Psoas muscle (tissue), 8 donors: ENCODE measurements around the gene TMEM150B. TPM values are rescaled to one million over a fixed set of nuclear protein-coding genes. Genes with fewer than 3 reads are reported as not detected.

Experiments
- ATAC-seq, 4 donors: fragments of 200-7000 bp; cut with Tn5 transposase; one replicate each; pipeline ENCODE4 v1.9.1; 2020; ENCODE audit warnings: moderate library complexity in 3 of 4, mild to moderate bottlenecking in 2 of 4
- DNase-seq, 2 donors: peaks; one replicate each; pipeline ENCODE4 v3.0.0-alpha.2; 2020
- H3K27ac ChIP-seq: fragments of 200-600 bp; one replicate; pipeline ENCODE4 v1.8.0; 2022
- H3K27me3 ChIP-seq, 3 donors: fragments of 200-600 bp in 1 of 3; one replicate each; pipeline versions ENCODE4 v1.6.1 to v1.8.0; 2013 to 2022; ENCODE audit warnings: low read length in 2 of 3, mild to moderate bottlenecking in 2 of 3, moderate library complexity in 1 of 3; ENCODE audit not compliant: insufficient read depth in 3 of 3
- H3K36me3 ChIP-seq, 2 donors: fragments of 200-600 bp in 1 of 2; one replicate each; pipeline versions ENCODE4 v1.6.1 to v1.8.0; 2013 to 2022; ENCODE audit warnings: low read depth in 1 of 2, mild to moderate bottlenecking in 1 of 2, moderate library complexity in 1 of 2; ENCODE audit not compliant: insufficient read depth in 1 of 2
- H3K4me1 ChIP-seq: fragments of 200-600 bp; one replicate; pipeline ENCODE4 v1.8.0; 2022
- H3K4me3 ChIP-seq: fragments of 200-600 bp; one replicate; pipeline ENCODE4 v1.8.0; 2022; ENCODE audit warnings: mild to moderate bottlenecking
- H3K9me3 ChIP-seq: fragments of 200-600 bp; one replicate; pipeline ENCODE4 v1.8.0; 2022
- whole genome bisulfite sequencing, 3 donors: extraction: QIAGEN DNeasy Blood & Tissue Kit; methylation state at CpG; one replicate each; pipeline versions ENCODE4 v1.1.6 to v1.1.7; 2013; 5-methylcytosine and 5-hydroxymethylcytosine counted together
- intact Hi-C, 2 donors: fragments of 100-400 bp; cut with DNase I; formaldehyde crosslinking; loops; one replicate each; pipeline versions ENCODE4 v1.11.0 to v1.14.2; 2022
- polyA plus RNA-seq, 3 donors: library from polyadenylated mRNA; stranded (reverse); fragments of 200-250 nt; gene quantifications; one replicate each; pipeline ENCODE4 v1.2.3, GENCODE V29; 2013
- total RNA-seq, 4 donors: library from RNA; stranded (reverse); fragmentation: NEBNext Ultra II Directional in 2 of 4; extraction: Animal tissue kit (Norgen Biotek cat#: 25700) in 2 of 4; gene quantifications; one replicate each; pipeline versions ENCODE4 v1.2.1 to v1.2.4, GENCODE V29; 2021 to 2023
- TF ChIP-seq, protein P1 (sequence below): fragments of 200-600 bp; IDR thresholded peaks from one replicate; pipeline ENCODE4 v1.8.0; 2022; ENCODE audit warnings: antibody characterized with exemption
- donor health status: healthy with polysubstance abuse.
- donor health status: DM: no; HTN: no; CAD: no; lungs with moderate emphysema.
- donor health status: Bipolar disorder and iron deficiency.
- donor health status: healthy.
- donor health status: DM: yes; HTN: yes; CAD: no.
- donor health status: DM: no; HTN: no; CAD: no.
- donor health status: DM: no; HTN: no; CAD: no.
- donor health status: DM: yes; HTN: yes; CAD: no.

The TMEM150B gene
- total and polyA plus RNA-seq, 7 donors: 0.08 to 1.1 (median 0.38) TPM

DNA sequence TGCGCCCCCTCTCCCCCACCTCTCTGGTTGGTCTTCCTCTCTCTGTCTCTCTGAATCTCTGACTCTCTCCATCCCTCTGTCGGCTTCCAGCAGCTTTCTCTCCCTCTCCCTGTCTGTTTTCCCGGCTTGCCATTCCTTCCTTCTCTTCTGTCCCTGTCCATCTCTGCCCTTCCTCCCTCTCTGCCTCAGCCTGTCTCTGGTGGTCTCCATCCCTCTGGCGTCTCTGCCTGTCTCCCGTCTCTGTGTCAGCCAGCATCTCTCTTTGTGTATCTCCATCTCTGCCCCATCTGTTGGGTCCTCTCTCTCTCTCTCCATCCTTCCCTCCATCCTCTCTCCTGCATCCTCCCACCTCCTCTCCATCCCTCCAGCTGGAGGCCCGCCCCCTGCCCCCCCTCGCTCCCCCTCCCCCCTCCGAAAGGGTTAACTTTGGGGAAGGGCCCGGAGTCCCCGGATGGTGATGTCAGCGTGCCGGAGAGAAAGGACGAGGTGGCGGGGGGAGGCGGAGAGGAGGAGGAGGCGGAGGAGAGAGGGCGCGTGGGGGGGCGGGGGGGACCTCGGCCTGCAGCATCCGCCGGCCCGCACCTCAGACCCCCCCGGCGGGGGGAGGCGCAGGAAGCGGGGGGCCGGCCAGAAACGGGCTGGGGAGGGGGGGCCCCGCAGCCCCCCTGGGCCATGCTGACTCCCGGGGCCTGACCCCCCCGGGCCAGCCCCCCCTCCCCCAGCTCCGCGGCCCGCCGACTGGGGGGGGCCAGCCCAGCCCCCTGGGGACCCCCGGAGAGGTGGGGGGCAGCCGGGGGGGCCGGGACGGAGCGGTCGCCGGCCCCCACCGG lies 41.4 kb downstream of the TMEM150B start, which contains the start of gene BRSK1:
TSS of gene BRSK1 (plus strand) at position 450 of the 830 bp plus-strand sequence. CDS start 446 bp downstream, outside the sequence.
- peaks cover 5% of the 10 kb centered on the region for H3K4me1 ChIP-seq
- H3K4me3 ChIP-seq: peak within 1 kb of the TSS; percentile 38
- H3K27me3 ChIP-seq: peaks cover 0 to 11% (median 4%) of the 10 kb centered on the region in 3 donors
- intact Hi-C loops: no loop called here
- TF ChIP-seq, protein P1, sequence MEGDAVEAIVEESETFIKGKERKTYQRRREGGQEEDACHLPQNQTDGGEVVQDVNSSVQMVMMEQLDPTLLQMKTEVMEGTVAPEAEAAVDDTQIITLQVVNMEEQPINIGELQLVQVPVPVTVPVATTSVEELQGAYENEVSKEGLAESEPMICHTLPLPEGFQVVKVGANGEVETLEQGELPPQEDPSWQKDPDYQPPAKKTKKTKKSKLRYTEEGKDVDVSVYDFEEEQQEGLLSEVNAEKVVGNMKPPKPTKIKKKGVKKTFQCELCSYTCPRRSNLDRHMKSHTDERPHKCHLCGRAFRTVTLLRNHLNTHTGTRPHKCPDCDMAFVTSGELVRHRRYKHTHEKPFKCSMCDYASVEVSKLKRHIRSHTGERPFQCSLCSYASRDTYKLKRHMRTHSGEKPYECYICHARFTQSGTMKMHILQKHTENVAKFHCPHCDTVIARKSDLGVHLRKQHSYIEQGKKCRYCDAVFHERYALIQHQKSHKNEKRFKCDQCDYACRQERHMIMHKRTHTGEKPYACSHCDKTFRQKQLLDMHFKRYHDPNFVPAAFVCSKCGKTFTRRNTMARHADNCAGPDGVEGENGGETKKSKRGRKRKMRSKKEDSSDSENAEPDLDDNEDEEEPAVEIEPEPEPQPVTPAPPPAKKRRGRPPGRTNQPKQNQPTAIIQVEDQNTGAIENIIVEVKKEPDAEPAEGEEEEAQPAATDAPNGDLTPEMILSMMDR: no peak
- ATAC-seq (no peak), DNase-seq (peak; percentile 43 to 53)
- no peaks in the 10 kb centered on the region for H3K36me3 ChIP-seq
- H3K27ac ChIP-seq: no peak within 1 kb of the TSS
- 4 to 16% (median 12%) methylated on average over 8 to 39 of the region's 44 CpGs for WGBS, 3 donors
- no peaks in the 10 kb centered on the region for H3K9me3 ChIP-seq

DNA sequence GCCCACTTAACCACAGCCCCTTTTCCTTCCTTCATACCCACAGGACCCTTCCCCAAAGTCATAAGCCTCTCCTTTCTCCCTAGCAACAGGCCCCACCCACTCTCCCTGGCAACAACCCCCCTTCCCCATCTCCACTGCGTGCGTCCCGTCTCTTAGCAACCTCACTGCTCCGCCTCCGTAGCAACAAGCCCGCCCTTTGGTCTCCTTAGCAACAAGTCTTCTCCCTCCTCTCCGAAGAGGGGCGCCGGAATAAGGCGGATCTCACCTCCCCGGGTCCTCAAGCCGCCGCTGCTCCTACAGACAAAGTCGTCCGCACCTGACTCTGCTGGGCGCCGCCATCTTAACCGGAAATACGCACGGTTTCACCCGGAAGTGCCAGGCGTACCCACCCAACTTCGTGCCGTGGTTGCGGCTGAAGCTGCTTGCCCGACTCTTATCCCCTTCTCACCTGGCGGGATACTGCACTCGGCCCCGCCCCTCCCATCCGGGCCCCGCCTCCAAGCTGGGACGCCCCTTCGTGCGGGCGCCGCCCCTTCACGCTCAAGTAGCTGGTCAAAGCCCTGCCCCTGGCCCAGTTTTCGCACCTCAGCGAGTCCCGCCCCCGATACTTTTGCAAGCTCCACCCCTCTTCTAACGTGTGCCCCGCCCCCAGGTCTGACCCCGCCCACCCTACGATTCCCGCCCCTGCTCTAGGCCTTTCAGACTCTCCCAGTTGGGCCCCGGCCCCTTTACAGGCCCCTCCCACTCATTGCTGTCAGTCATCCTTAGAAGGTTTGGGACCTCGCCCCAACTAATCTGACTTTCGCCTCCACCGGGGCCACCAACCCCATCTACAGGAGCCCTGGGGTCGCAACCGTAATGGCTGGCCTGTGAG lies 45.1 kb downstream of the TMEM150B start, which contains the start of gene HSPBP1:
TSS of gene HSPBP1 (minus strand) at position 341 of the 874 bp plus-strand sequence. CDS start 502 bp downstream, outside the sequence.
- H3K27me3 ChIP-seq: peaks cover 0 to 11% (median 4%) of the 10 kb centered on the region in 3 donors
- peaks cover 5% of the 10 kb centered on the region for H3K4me1 ChIP-seq
- H3K9me3 ChIP-seq: no peaks in the 10 kb centered on the region
- peaks cover 0 to 30% of the 10 kb centered on the region in 2 donors for H3K36me3 ChIP-seq
- DNase-seq (peak; percentile 87 to 94), ATAC-seq (peak; percentile 91 to 97 (median 95))
- peak within 1 kb of the TSS; percentile 77 for H3K27ac ChIP-seq
- WGBS, 3 donors: 4 to 8% (median 6%) methylated on average over 47 to 52 of the region's 52 CpGs
- peak within 1 kb of the TSS; percentile 91 for H3K4me3 ChIP-seq
- intact Hi-C loops: loop anchor here in 1 of 2 donors (2.0 kb wide), 1 partner anchor 15 kb away; no protein-coding TSS in a partner anchor
- TF ChIP-seq, protein P1: no peak

DNA sequence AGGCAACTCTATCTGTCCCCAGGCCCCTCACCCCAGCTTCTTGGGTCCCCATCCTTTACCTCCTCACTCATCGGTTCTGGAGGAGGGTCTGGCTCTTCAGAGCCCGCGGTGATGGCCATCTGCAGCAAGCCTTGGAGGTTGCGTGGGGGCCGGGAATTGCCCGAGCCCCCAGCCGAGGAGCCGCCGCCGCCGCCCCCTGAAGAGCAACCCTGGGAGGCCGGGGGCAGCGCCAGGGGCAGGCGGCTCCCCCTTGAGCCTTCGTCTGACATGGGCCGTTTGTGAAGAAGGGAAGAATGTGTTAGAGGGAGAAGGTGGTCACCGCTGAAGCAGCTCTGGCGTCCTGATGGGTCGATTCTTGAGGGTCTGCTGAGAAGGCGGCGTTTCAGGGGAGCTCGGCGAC lies 45.8 kb downstream of the TMEM150B start:
- TF ChIP-seq, protein P1: no peak
- H3K4me3 ChIP-seq: peak overlapping the region; percentile 91
- no peaks in the 10 kb centered on the region for H3K9me3 ChIP-seq
- no peak for DNase-seq
- H3K4me1 ChIP-seq: peaks cover 5% of the 10 kb centered on the region
- peaks cover 0 to 36% of the 10 kb centered on the region in 2 donors for H3K36me3 ChIP-seq
- peaks cover 0 to 11% (median 4%) of the 10 kb centered on the region in 3 donors for H3K27me3 ChIP-seq
- H3K27ac ChIP-seq: peak overlapping the region; percentile 77
- intact Hi-C loops: loop anchor here in 1 of 2 donors (2.0 kb wide), 1 partner anchor 15 kb away; no protein-coding TSS in a partner anchor
- no peak for ATAC-seq
- WGBS, 3 donors: 4 to 10% (median 6%) methylated on average over 22 to 23 of the region's 23 CpGs

- peaks cover 0 to 6% (median 3%) of the 10 kb centered on the region in 3 donors for H3K27me3 ChIP-seq
- H3K36me3 ChIP-seq: peaks cover 0 to 44% of the 10 kb centered on the region in 2 donors
- H3K9me3 ChIP-seq: no peaks in the 10 kb centered on the region
- peak overlapping the region; percentile 91 for H3K4me3 ChIP-seq
- DNase-seq (no peak), ATAC-seq (no peak)
- no peak overlapping the region for H3K27ac ChIP-seq
- H3K4me1 ChIP-seq: peaks cover 5% of the 10 kb centered on the region
- 84 to 86% (median 85%) methylated on average over 13 of the region's 13 CpGs for WGBS, 3 donors
- intact Hi-C loops: loop anchor here in 1 of 2 donors (2.0 kb wide), 1 partner anchor 14 kb away; no protein-coding TSS in a partner anchor
- TF ChIP-seq, protein P1: no peak
Measured at GRCh38 chr19:55278391-55279135, 46.6 kb downstream of the TMEM150B start.
